ENCODE data around the gene PAFAH1B2.
"Not testable (repeated sequence)": the region's sequence is repeated elsewhere in the genome, so short reads cannot be mapped to it uniquely, and the experiment has no call there.

DNA sequence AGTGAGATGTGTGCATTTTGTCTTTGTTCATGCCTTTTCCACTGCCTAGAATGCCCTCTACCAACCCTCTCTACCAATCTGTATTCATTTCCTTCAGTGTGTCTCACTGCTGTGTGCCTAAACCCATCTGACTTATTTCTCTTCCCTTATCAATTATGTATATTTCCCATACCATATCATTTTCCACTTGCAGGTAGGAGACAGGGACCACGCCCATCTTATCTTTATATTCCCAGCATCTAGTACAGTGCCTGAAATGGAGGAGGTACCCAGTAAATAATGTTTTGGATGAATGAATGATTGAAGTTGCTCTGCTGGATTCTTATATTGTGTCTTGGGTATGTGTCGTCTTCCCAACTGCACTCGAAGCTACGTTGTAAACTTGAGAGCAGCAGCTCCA lies 9.1 kb upstream of the PAFAH1B2 start:
- TF ChIP-seq, protein P1, sequence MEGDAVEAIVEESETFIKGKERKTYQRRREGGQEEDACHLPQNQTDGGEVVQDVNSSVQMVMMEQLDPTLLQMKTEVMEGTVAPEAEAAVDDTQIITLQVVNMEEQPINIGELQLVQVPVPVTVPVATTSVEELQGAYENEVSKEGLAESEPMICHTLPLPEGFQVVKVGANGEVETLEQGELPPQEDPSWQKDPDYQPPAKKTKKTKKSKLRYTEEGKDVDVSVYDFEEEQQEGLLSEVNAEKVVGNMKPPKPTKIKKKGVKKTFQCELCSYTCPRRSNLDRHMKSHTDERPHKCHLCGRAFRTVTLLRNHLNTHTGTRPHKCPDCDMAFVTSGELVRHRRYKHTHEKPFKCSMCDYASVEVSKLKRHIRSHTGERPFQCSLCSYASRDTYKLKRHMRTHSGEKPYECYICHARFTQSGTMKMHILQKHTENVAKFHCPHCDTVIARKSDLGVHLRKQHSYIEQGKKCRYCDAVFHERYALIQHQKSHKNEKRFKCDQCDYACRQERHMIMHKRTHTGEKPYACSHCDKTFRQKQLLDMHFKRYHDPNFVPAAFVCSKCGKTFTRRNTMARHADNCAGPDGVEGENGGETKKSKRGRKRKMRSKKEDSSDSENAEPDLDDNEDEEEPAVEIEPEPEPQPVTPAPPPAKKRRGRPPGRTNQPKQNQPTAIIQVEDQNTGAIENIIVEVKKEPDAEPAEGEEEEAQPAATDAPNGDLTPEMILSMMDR (IDR thresholded peaks at IDR 0.05), result not testable (repeated sequence)
- not testable (repeated sequence) for TF ChIP-seq POLR2A, POLR2AphosphoS5 (IDR thresholded peaks at IDR 0.05)
